Left cardiac atrium (tissue), 4 donors: ENCODE data around the gene SCO1. TPM values are rescaled to one million over a fixed set of nuclear protein-coding genes. Genes with fewer than 3 reads are reported as not detected.

Source experiments
- ATAC-seq, 2 donors: fragments of 200-7000 bp; cut with Tn5 transposase; one replicate each; pipeline ENCODE4 v1.9.1; 2020; ENCODE audit warnings: mild to moderate bottlenecking in 2 of 2, moderate library complexity in 2 of 2
- DNase-seq: peaks from one replicate; pipeline ENCODE4 v3.0.0-alpha.2; 2020
- intact Hi-C, 2 donors: fragments of 100-400 bp; cut with DNase I; formaldehyde crosslinking; loops; one replicate each; pipeline versions ENCODE4 v1.14.1 to v1.15.1; 2022 to 2023
- total RNA-seq, 2 donors: library from RNA; stranded (reverse); fragmentation: NEBNext Ultra II Directional; extraction: Animal tissue kit (Norgen Biotek cat#: 25700); gene quantifications; one replicate each; pipeline ENCODE4 v1.2.1, GENCODE V29; 2021
- donor health status: DM: no; HTN: yes; CAD: no.
- donor health status: DM: no; HTN: yes; CAD: no; lungs with severe emphysema.
- donor health status: DM: yes; HTN: yes; CAD: no.
- donor health status: Dilated cardiomyopathy.

The SCO1 gene
- total RNA-seq, 2 donors from 2014 or later: 26.9 to 27.1 TPM

DNA sequence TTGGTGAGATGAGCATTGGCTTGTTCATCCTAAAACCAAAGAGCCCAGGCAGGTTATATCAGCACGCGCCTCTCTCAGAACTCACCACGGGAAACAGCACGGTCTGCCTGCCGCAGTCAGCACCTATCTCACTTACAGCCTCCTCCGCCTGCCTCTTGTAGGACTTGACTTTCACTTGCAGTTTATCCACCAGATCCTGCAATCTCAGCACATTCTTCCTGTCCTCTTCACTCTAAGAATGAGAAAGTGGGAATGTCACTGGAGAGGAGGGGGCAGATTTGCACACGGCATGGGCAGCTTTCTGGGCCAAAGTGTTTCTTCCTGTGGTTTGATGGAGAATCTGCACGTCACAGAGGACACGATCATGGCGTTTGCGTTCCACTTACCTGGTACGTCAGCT lies 67.6 kb downstream of the SCO1 start:
- no peak for DNase-seq
- intact Hi-C loops: no loop called here
- no peak for ATAC-seq

DNA sequence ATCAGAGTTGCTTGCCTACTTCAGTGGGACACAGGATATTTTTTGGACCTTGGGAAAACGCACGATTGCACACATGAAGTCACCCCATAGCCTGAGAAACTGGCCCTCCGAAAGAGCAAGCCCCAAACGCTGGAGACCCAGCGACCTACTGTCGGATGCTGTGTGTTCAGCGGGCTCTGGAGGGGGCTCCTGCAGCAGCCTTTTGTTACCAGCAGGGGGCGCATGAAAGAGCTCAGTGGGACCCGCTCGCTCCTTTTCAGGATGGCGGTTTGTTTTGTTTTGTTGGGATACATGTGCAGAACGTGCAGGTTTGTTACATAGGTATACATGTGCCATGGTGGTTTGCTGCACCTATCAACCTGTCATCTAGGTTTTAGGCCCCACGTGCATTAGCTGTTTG lies 68.6 kb downstream of the SCO1 start:
- intact Hi-C loops: no loop called here
- no peak for DNase-seq
- no peak for ATAC-seq

DNA sequence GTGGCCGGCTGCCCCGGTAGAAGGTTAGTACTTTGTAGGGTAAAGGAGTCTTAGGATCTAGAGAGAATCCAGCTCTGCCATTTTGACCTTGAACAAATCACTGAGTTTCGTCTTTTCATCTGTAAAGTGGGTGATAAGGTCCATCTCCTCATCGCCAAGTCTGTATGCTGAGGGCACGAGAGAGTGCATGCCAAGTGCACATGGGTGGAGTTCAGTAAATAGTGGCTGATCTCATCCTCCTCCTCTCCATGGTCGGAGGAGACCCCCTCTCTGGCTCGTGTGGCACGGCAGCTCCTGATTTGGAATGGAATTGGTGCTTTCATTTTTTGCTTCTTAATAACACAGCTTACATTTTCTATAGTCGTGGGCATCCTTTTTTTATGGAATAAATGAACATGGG lies 70.9 kb downstream of the SCO1 start:
- DNase-seq (no peak), ATAC-seq (no peak)
- intact Hi-C loops: no loop called here

GRCh38 chr17:10624969-10625368 lies 72.4 kb downstream of the SCO1 start:
- intact Hi-C loops: no loop called here
- ATAC-seq (no peak), DNase-seq (no peak)

DNA sequence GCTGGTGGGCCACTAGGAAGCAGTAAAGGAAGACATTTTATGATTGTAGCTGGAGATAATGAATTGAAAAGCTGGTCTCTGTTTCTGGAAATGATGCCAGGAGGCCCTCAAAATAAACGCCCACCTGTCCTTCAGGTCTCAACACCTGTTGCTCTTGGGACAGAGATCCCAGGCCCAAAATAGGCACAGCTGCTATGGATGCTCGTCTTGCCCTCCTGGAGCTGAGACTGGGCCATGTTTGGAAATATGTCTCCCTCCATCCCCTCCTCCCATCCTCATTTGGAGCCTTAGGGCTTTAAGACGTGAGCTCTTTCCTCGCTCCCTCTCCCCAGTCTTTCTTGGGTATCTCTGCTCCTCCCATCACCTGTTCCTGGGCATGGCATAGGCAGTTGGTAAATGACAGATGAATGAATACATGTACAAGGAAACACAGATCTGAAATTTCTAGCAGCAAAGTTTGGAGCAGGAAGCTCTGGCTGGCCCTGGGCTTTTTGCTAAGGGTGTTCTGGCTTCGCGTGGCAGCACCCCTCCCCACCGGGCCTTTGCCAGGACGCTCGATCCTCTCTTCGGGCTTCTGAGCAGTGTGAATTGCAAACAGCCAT lies 73.5 kb downstream of the SCO1 start:
- no peak for DNase-seq
- ATAC-seq: no peak
- intact Hi-C loops: no loop called here

DNA sequence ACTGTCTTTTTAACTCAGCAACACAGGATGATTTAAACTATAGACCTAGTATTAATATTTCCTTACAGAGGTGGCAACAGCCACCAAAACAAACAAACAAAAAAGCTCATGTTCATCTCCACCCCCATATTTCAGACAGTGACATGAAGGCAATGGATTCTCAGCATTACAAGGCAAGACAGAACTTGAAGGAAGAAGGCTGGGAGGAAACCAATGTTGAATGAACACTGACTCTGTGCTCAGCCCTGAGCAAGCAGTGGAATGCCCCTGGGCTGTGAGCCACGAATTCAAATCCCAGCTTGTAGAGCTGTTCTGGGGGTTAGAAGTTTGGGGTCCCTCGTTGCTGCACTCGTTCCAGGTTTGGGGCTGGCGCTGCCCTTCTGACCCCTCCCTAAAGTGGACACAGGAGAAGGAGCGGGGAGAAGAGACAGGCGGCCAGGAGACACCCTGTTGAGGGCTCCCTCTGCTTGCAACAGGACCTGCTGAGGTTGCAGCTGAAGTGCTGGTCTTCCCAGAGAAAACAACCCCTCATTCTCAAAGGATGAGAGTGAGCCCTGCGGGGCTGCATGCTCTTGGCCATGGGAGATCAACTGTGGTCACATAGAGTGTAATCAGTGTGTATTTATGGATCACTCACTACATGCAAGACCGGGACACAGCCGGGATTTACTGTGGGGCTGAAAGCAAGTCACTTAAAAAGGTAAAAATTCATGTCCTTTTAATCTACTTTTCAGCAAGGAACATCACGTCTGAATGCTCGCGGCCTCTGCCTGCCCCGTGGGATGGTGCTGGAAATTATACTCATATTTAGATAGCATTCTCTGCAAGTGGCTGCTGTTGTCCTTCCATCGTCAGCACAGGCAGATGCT lies 74.5 kb downstream of the SCO1 start:
- DNase-seq (no peak), ATAC-seq (no peak)
- intact Hi-C loops: no loop called here

Other genes starting within 250 kb of the SCO1 start
- not detected for gene MYH4, start 228.0 kb downstream of the SCO1 start, total RNA-seq
- not detected for gene MYH1, start 179.0 kb downstream of the SCO1 start, total RNA-seq
- gene MYH2, start 147.9 kb downstream of the SCO1 start, total RNA-seq: not detected
- 1 to 10 TPM in 1 of 2 donors, under 1 TPM in 1; 0.53 to 1.9 TPM for gene MYH3, start 40.2 kb downstream of the SCO1 start, total RNA-seq
- gene ADPRM, start 61 bp upstream of the SCO1 start, total RNA-seq: 1 to 10 TPM; 3.7 to 5.2 TPM
- gene TMEM220, start 32.5 kb upstream of the SCO1 start, total RNA-seq: 1 to 10 TPM; 7.7 to 8.0 TPM
- gene TMEM238L, start 106.6 kb upstream of the SCO1 start, total RNA-seq: not detected
- gene PIRT, start 140.6 kb upstream of the SCO1 start, total RNA-seq: not detected